ENCODE results near the gene CELF4. TPM values are rescaled to one million over a fixed set of nuclear protein-coding genes. Genes with fewer than 3 reads are reported as not detected.

Gene CELF4
- polyA plus RNA-seq, 1 experiment, result not detected

DNA sequence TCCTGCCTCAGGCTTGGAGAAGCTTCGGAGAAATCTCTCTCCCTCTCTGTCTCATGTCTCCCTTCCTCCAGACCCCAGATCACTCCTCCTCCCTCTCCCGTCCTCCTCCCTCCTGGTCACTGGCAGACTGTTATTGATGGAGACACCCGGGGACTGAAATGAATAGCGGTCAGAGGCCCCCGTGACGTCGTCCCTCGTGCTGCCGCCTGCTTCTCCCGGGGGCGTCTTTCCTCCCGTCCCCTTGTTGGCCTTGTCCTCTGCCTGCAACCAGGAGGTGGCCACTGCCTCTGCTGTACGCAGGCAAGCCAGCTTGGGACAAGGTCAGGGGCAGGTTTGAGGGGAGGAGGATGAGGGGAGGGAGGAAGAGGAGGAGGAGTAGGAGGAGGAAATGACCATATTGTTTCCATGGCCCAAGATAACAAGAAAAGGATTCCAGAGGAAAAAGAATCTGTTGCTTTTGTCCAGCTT is 78.2 kb downstream of the CELF4 start:
- H3K27me3 ChIP-seq (ENCODE audit: control insufficient read depth, insufficient read depth, low read length), result peaks cover 30% of the 10 kb centered on the region
- H3K36me3 ChIP-seq (ENCODE audit: control insufficient read depth, insufficient read depth, low read length), result no peaks in the 10 kb centered on the region
- ChIA-PET CTCF (no interaction called here), POLR2A (no interaction called here)
- no peak overlapping the region for H3K4me3 ChIP-seq (ENCODE audit: low read depth, low read length)
- no peak for DNase-seq (ENCODE audit: low read depth)
- TF ChIP-seq, protein P1, sequence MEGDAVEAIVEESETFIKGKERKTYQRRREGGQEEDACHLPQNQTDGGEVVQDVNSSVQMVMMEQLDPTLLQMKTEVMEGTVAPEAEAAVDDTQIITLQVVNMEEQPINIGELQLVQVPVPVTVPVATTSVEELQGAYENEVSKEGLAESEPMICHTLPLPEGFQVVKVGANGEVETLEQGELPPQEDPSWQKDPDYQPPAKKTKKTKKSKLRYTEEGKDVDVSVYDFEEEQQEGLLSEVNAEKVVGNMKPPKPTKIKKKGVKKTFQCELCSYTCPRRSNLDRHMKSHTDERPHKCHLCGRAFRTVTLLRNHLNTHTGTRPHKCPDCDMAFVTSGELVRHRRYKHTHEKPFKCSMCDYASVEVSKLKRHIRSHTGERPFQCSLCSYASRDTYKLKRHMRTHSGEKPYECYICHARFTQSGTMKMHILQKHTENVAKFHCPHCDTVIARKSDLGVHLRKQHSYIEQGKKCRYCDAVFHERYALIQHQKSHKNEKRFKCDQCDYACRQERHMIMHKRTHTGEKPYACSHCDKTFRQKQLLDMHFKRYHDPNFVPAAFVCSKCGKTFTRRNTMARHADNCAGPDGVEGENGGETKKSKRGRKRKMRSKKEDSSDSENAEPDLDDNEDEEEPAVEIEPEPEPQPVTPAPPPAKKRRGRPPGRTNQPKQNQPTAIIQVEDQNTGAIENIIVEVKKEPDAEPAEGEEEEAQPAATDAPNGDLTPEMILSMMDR (IDR thresholded peaks at IDR 0.05; ENCODE audit: insufficient read depth, low read depth, low read length), result no peak

- POLR2A ChIA-PET, result no interaction called here
- Histone ChIP-seq H3K27me3 (ENCODE audit: control insufficient read depth, insufficient read depth, low read length) (peaks cover 30% of the 10 kb centered on the region), H3K4me3 (ENCODE audit: low read depth, low read length) (no peak overlapping the region), H3K36me3 (ENCODE audit: control insufficient read depth, insufficient read depth, low read length) (no peaks in the 10 kb centered on the region)
- TF ChIP-seq, protein P1 (IDR thresholded peaks at IDR 0.05; ENCODE audit: insufficient read depth, low read depth, low read length), result no peak
- DNase-seq (ENCODE audit: low read depth), result no peak
- CTCF ChIA-PET, result no interaction called here
Measured at GRCh38 chr18:37486848-37487247, 78.8 kb downstream of the CELF4 start.

- ChIA-PET CTCF (interaction anchor here (0.8 to 1.9 kb wide), 10 partner anchors 10 to 104 kb away, joined by 3 to 5 read pairs (median 4); no protein-coding TSS in a partner anchor), POLR2A (no interaction called here)
- Histone ChIP-seq H3K27me3 (ENCODE audit: control insufficient read depth, insufficient read depth, low read length) (peaks cover 26% of the 10 kb centered on the region), H3K36me3 (ENCODE audit: control insufficient read depth, insufficient read depth, low read length) (no peaks in the 10 kb centered on the region), H3K4me3 (ENCODE audit: low read depth, low read length) (no peak overlapping the region)
- TF ChIP-seq, protein P1 (IDR thresholded peaks at IDR 0.05; ENCODE audit: insufficient read depth, low read depth, low read length), result peak; percentile 19
- DNase-seq (ENCODE audit: low read depth), result no peak
Measured at GRCh38 chr18:37484983-37485834, 80.4 kb downstream of the CELF4 start.

- TF ChIP-seq, protein P1 (IDR thresholded peaks at IDR 0.05; ENCODE audit: insufficient read depth, low read depth, low read length), result no peak
- POLR2A ChIA-PET, result no interaction called here
- Histone ChIP-seq H3K4me3 (ENCODE audit: low read depth, low read length) (no peak overlapping the region), H3K27me3 (ENCODE audit: control insufficient read depth, insufficient read depth, low read length) (peaks cover 26% of the 10 kb centered on the region), H3K36me3 (ENCODE audit: control insufficient read depth, insufficient read depth, low read length) (no peaks in the 10 kb centered on the region)
- CTCF ChIA-PET, result interaction anchor here (0.9 to 1.8 kb wide), 3 partner anchors 9 to 98 kb away, joined by 3 to 4 read pairs (median 4); no protein-coding TSS in a partner anchor
- DNase-seq (ENCODE audit: low read depth), result no peak
Measured at GRCh38 chr18:37483984-37484819, 81.4 kb downstream of the CELF4 start.
